Astrocyte (in vitro differentiated cells and primary cell): ENCODE results near the gene NBEAL1. TPM values are rescaled to one million over a fixed set of nuclear protein-coding genes. Genes with fewer than 3 reads are reported as not detected.
A peak's percentile ranks its signal among the peaks of the same experiment; 100 is the strongest.

Experiments used
- DNase-seq: peaks from one replicate; pipeline ENCODE4 v3.0.0-alpha.2; 2010; ENCODE audit warnings: low read depth
- FAIRE-seq: peaks from 2 replicates; lab custom pipeline; 2011; peaks lifted over from hg19 to GRCh38; lab: Jason Lieb, UNC
- H2AFZ ChIP-seq: 2 replicates; pipeline ENCODE4 v1.6.0; 2012; ENCODE audit warnings: low read depth, low read length, inconsistent platforms
- H3K27ac ChIP-seq: 2 replicates; pipeline ENCODE4 v1.5.1; 2011; ENCODE audit warnings: low read depth, low read length, inconsistent platforms
- H3K27me3 ChIP-seq: 2 replicates; pipeline ENCODE4 v1.6.0; 2011; ENCODE audit warnings: low read length, inconsistent platforms; ENCODE audit not compliant: insufficient read depth
- H3K36me3 ChIP-seq: 2 replicates; pipeline ENCODE4 v1.5.1; 2011; ENCODE audit warnings: low read length, inconsistent platforms; ENCODE audit not compliant: insufficient read depth
- H3K4me1 ChIP-seq: 2 replicates; pipeline ENCODE4 v1.5.1; 2011; ENCODE audit warnings: low read length, inconsistent platforms; ENCODE audit not compliant: insufficient read depth
- H3K4me2 ChIP-seq: 2 replicates; pipeline ENCODE4 v1.6.0; 2012; ENCODE audit warnings: low read length, inconsistent platforms
- H3K4me3 ChIP-seq: 2 replicates; pipeline ENCODE4 v1.5.1; 2011; ENCODE audit warnings: low read depth, mild to moderate bottlenecking, low read length, inconsistent platforms; ENCODE audit not compliant: insufficient read depth
- H3K79me2 ChIP-seq: 2 replicates; pipeline ENCODE4 v1.6.0; 2012; ENCODE audit warnings: mild to moderate bottlenecking, low read length, inconsistent platforms; ENCODE audit not compliant: insufficient read depth
- H3K9ac ChIP-seq: 2 replicates; pipeline ENCODE4 v1.6.0; 2012; ENCODE audit warnings: mild to moderate bottlenecking, low read length, inconsistent platforms
- H3K9me3 ChIP-seq: 2 replicates; pipeline ENCODE4 v1.5.1; 2012; ENCODE audit warnings: low read depth, mild to moderate bottlenecking, low read length, inconsistent platforms; ENCODE audit not compliant: insufficient read depth
- H4K20me1 ChIP-seq: 2 replicates; pipeline ENCODE4 v1.6.0; 2012; ENCODE audit warnings: low read length, inconsistent platforms; ENCODE audit not compliant: insufficient read depth
- H3K27ac Mint-ChIP-seq: one replicate; pipeline ENCODE4 v1.8.0; 2021; ENCODE audit warnings: mild to moderate bottlenecking, mixed read lengths; ENCODE audit not compliant: unreplicated experiment
- H3K27me3 Mint-ChIP-seq: one replicate; pipeline ENCODE4 v1.8.0; 2021; ENCODE audit warnings: low read depth, mixed read lengths; ENCODE audit not compliant: unreplicated experiment
- H3K36me3 Mint-ChIP-seq: one replicate; pipeline ENCODE4 v1.8.0; 2021; ENCODE audit warnings: low read depth, mixed read lengths; ENCODE audit not compliant: unreplicated experiment
- H3K4me1 Mint-ChIP-seq: one replicate; pipeline ENCODE4 v1.8.0; 2021; ENCODE audit warnings: low read depth, mixed read lengths; ENCODE audit not compliant: unreplicated experiment
- H3K4me3 Mint-ChIP-seq: one replicate; pipeline ENCODE4 v1.8.0; 2021; ENCODE audit warnings: mild to moderate bottlenecking, moderate library complexity, mixed read lengths; ENCODE audit not compliant: unreplicated experiment
- H3K9me3 Mint-ChIP-seq: one replicate; pipeline ENCODE4 v1.8.0; 2021; ENCODE audit warnings: mild to moderate bottlenecking, mixed read lengths; ENCODE audit not compliant: unreplicated experiment
- EZH2 ChIP-seq: IDR thresholded peaks from 2 replicates; pipeline ENCODE4 v1.6.1; 2012; ENCODE audit warnings: mild to moderate bottlenecking, low read length, inconsistent platforms; ENCODE audit not compliant: insufficient read depth
- total RNA-seq: library from RNA; stranded (reverse); gene quantifications from 2 replicates; pipeline ENCODE4 v1.2.1, GENCODE V29; 2021
- TF ChIP-seq, protein P1 (sequence below): IDR thresholded peaks from 2 replicates; pipeline ENCODE4 v1.5.1; 2011; ENCODE audit warnings: low read depth, mild to moderate bottlenecking, inconsistent platforms, low read length, moderate library complexity; ENCODE audit not compliant: insufficient read depth

Gene NBEAL1
- total RNA-seq, 1 donor from 2014 or later, result 33.4 TPM

DNA sequence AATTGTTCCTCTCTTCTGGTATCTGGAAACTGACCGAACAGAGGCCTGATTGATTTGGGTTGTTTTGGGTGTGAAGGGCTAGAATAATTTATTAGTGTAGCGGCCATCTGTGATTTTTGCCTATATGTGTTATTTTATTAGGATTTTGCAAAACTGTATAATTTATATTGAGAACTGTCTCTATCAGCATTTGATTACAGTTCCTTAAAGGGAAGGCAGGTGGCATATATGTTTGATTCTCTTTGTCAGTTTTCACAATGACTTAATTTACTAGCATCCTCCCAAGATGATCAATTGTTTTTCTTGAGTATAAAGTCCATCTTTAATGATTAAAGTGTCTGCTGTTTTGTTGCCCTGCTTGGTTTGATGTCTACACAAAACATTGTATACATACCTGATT, 4.5 kb downstream of the NBEAL1 start:
- FAIRE-seq, result no peak
- no peaks in the 10 kb centered on the region for H3K27me3 Mint-ChIP-seq
- H3K27ac ChIP-seq, result no peak overlapping the region
- H3K4me1 Mint-ChIP-seq, result peaks cover 21% of the 10 kb centered on the region
- no peaks in the 10 kb centered on the region for H3K9me3 Mint-ChIP-seq
- peak overlapping the region; percentile 3 for H3K4me3 ChIP-seq
- DNase-seq, result no peak
- no peak overlapping the region for H3K27ac Mint-ChIP-seq
- peak overlapping the region; percentile 85 for H3K4me3 Mint-ChIP-seq
- TF ChIP-seq EZH2, result no peak
- TF ChIP-seq, protein P1, sequence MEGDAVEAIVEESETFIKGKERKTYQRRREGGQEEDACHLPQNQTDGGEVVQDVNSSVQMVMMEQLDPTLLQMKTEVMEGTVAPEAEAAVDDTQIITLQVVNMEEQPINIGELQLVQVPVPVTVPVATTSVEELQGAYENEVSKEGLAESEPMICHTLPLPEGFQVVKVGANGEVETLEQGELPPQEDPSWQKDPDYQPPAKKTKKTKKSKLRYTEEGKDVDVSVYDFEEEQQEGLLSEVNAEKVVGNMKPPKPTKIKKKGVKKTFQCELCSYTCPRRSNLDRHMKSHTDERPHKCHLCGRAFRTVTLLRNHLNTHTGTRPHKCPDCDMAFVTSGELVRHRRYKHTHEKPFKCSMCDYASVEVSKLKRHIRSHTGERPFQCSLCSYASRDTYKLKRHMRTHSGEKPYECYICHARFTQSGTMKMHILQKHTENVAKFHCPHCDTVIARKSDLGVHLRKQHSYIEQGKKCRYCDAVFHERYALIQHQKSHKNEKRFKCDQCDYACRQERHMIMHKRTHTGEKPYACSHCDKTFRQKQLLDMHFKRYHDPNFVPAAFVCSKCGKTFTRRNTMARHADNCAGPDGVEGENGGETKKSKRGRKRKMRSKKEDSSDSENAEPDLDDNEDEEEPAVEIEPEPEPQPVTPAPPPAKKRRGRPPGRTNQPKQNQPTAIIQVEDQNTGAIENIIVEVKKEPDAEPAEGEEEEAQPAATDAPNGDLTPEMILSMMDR, result no peak
- H3K4me1 ChIP-seq, result peaks cover 18% of the 10 kb centered on the region
- no peak overlapping the region for H2AFZ ChIP-seq
- H3K27me3 ChIP-seq, result no peaks in the 10 kb centered on the region
- no peaks in the 10 kb centered on the region for H3K9me3 ChIP-seq
- peaks cover 24% of the 10 kb centered on the region for H4K20me1 ChIP-seq
- H3K9ac ChIP-seq, result peak overlapping the region; percentile 56
- no peaks in the 10 kb centered on the region for H3K36me3 ChIP-seq
- H3K36me3 Mint-ChIP-seq, result peaks cover 2% of the 10 kb centered on the region
- peak overlapping the region; percentile 79 for H3K4me2 ChIP-seq
- H3K79me2 ChIP-seq, result peaks cover 85% of the 10 kb centered on the region

DNA sequence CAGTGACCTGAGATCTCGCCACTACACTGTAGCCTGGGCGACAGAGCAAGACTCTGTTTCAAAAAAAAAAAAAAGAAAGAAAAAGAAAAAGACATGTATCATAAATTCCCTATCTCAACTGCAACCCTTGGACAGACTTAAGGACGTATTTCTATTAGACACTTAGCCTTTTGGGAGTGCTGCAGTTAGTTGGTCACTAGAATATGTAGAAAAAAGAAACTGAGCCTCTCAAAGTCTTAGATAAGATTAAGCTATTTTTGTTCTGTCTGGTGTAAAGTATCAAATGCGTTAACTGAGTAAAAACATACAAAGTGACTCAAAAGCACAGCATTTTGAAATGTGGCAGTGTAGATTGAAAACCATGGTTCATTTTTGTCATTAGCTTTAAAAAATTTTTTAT, 7.3 kb downstream of the NBEAL1 start:
- H3K4me3 Mint-ChIP-seq, result no peak overlapping the region
- no peak overlapping the region for H3K4me2 ChIP-seq
- no peaks in the 10 kb centered on the region for H3K9me3 ChIP-seq
- no peak overlapping the region for H3K27ac Mint-ChIP-seq
- H3K27ac ChIP-seq, result no peak overlapping the region
- H2AFZ ChIP-seq, result no peak overlapping the region
- no peaks in the 10 kb centered on the region for H3K27me3 ChIP-seq
- H4K20me1 ChIP-seq, result peaks cover 27% of the 10 kb centered on the region
- TF ChIP-seq, protein P1, result no peak
- TF ChIP-seq EZH2, result no peak
- DNase-seq (no peak), FAIRE-seq (peak; percentile 13)
- H3K4me1 Mint-ChIP-seq, result peaks cover 18% of the 10 kb centered on the region
- no peaks in the 10 kb centered on the region for H3K36me3 ChIP-seq
- no peaks in the 10 kb centered on the region for H3K9me3 Mint-ChIP-seq
- no peak overlapping the region for H3K9ac ChIP-seq
- no peaks in the 10 kb centered on the region for H3K27me3 Mint-ChIP-seq
- peaks cover under 1% of the 10 kb centered on the region for H3K36me3 Mint-ChIP-seq
- H3K79me2 ChIP-seq, result peaks cover 82% of the 10 kb centered on the region
- no peak overlapping the region for H3K4me3 ChIP-seq
- peaks cover 6% of the 10 kb centered on the region for H3K4me1 ChIP-seq

DNA sequence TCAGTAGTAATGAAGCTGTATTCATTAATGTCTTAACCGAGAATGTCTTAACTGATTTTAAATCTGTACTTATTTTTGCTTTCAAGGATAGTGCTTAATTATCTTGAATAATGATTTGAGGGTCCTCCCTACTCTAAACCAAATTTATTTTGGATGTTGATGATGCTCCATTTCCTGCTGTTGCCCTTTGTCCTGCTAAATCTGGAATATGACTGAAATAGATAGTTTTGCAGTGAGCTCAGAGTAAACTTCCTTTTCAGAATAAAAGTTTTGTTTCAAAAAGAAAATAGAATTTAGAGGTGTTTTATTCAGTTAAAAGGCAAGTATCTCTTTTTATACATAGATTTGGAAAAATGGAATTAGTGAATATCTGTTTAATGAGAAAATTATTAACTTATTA, 8.1 kb downstream of the NBEAL1 start:
- peaks cover 6% of the 10 kb centered on the region for H3K4me1 ChIP-seq
- peak overlapping the region; percentile 19 for H3K27ac ChIP-seq
- FAIRE-seq (peak; percentile 34), DNase-seq (no peak)
- no peaks in the 10 kb centered on the region for H3K27me3 Mint-ChIP-seq
- no peaks in the 10 kb centered on the region for H3K36me3 ChIP-seq
- H3K27ac Mint-ChIP-seq, result no peak overlapping the region
- H3K4me3 ChIP-seq, result no peak overlapping the region
- H3K4me3 Mint-ChIP-seq, result no peak overlapping the region
- peaks cover 27% of the 10 kb centered on the region for H4K20me1 ChIP-seq
- no peak overlapping the region for H2AFZ ChIP-seq
- no peaks in the 10 kb centered on the region for H3K36me3 Mint-ChIP-seq
- peaks cover 16% of the 10 kb centered on the region for H3K4me1 Mint-ChIP-seq
- H3K79me2 ChIP-seq, result peaks cover 82% of the 10 kb centered on the region
- H3K9me3 ChIP-seq, result no peaks in the 10 kb centered on the region
- H3K4me2 ChIP-seq, result peak overlapping the region; percentile 34
- H3K9me3 Mint-ChIP-seq, result no peaks in the 10 kb centered on the region
- no peak overlapping the region for H3K9ac ChIP-seq
- no peaks in the 10 kb centered on the region for H3K27me3 ChIP-seq
- TF ChIP-seq, protein P1, result no peak
- TF ChIP-seq EZH2, result no peak
